Panc1 (cell line): ENCODE measurements around the gene NDUFA1.

Experiments used
- CTCF ChIP-seq: fragments of 450-650 bp; IDR thresholded peaks from 2 replicates; pipeline ENCODE4 v1.5.1; 2017; ENCODE audit warnings: mild to moderate bottlenecking
- POLR2AphosphoS5 ChIP-seq: IDR thresholded peaks from 2 replicates; pipeline ENCODE4 v1.6.1; 2012; ENCODE audit warnings: mild to moderate bottlenecking, low read depth, low read length, moderate library complexity
- REST ChIP-seq, 2 experiments: IDR thresholded peaks; 2 replicates each; pipeline ENCODE4 v1.6.1; 2011 to 2012; ENCODE audit warnings: low read depth in 2 of 2, control low read depth in 1 of 2, low read length in 1 of 2, mild to moderate bottlenecking in 1 of 2, moderate library complexity in 1 of 2; ENCODE audit not compliant: insufficient read depth in 1 of 2
- TCF7L2 ChIP-seq: IDR thresholded peaks from 2 replicates; pipeline ENCODE4 v1.6.1; 2011; ENCODE audit warnings: mild to moderate bottlenecking, low read depth, low read length, inconsistent platforms

- no peak for TF ChIP-seq CTCF
- no peak for TF ChIP-seq POLR2AphosphoS5
- no peak for TF ChIP-seq TCF7L2
- no peak for TF ChIP-seq REST (IDR thresholded peaks at IDR 0.05; ENCODE audit: insufficient read depth in 1 of 2, low read depth in 2 of 2, low read length in 1 of 2)
Measured at GRCh38 chrX:119833905-119834304, 37.7 kb upstream of the NDUFA1 start.
